Activated T-helper 17 cell treated with anti-CD3 and anti-CD28 coated beads, Interleukin-2, amount 50 U/mL, for 72 hours (primary cell): ENCODE results near the gene TMTC2. TPM values are rescaled to one million over a fixed set of nuclear protein-coding genes. Genes with fewer than 3 reads are reported as not detected.

Experiments
- ATAC-seq: fragments of 150-1000 bp; cut with Tn5 transposase; replicated peaks from 2 replicates; pipeline ENCODE4 v1.10.0; 2021; ENCODE audit warnings: mild to moderate bottlenecking, moderate library complexity
- H3K27ac Mint-ChIP-seq: one replicate; pipeline ENCODE4 v1.8.0; 2022; ENCODE audit warnings: mixed read lengths
- H3K27me3 Mint-ChIP-seq: one replicate; pipeline ENCODE4 v1.8.0; 2022; ENCODE audit warnings: mixed read lengths
- H3K36me3 Mint-ChIP-seq: one replicate; pipeline ENCODE4 v1.8.0; 2022; ENCODE audit warnings: low read depth, mild to moderate bottlenecking, mixed read lengths
- H3K4me1 Mint-ChIP-seq: one replicate; pipeline ENCODE4 v1.8.0; 2022; ENCODE audit warnings: mixed read lengths
- H3K4me3 Mint-ChIP-seq: one replicate; pipeline ENCODE4 v1.8.0; 2022; ENCODE audit warnings: mild to moderate bottlenecking, mixed read lengths
- H3K9me3 Mint-ChIP-seq: one replicate; pipeline ENCODE4 v1.8.0; 2022; ENCODE audit warnings: mixed read lengths
- total RNA-seq, 2 donors: library from RNA; stranded (reverse); gene quantifications; one replicate each; pipeline ENCODE4 v1.2.3, GENCODE V29; 2022

The TMTC2 gene
- total RNA-seq, 2 donors from 2014 or later = 5.8 to 11.2 TPM

- H3K27ac Mint-ChIP-seq = no peak overlapping the region
These were observed 311.8 kb downstream of the TMTC2 start for GRCh38 chr12:82998509-82998908.

DNA sequence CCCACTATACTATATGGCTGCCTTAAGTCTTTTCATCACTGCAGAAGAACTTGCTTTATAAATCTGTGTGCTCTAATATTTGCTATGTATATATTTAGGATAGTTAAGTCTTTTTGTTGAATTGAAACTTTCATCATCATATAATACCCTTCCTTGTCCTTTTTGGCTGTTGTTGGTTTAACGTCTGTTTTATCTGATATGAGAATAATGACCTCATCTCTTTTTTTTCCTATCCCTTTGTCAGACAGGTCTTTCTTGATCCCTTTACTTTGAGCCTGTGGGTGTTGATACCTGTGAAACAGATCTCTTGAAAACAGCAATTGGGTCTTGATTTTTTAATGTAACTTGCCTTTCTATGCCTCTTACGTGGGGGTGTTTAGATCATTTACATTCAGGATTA is 316.3 kb downstream of the TMTC2 start:
- peaks cover 3% of the 10 kb centered on the region for H3K9me3 Mint-ChIP-seq

More at GRCh38 chr12:82998509-82998908, 311.8 kb downstream of the TMTC2 start:
- Mint-ChIP-seq H3K36me3 (no peaks in the 10 kb centered on the region), H3K27me3 (no peaks in the 10 kb centered on the region), H3K4me3 (no peak overlapping the region), H3K4me1 (no peaks in the 10 kb centered on the region), H3K9me3 (no peaks in the 10 kb centered on the region)
- ATAC-seq = no peak

GRCh38 chr12:83005534-83006197 is 319.0 kb downstream of the TMTC2 start:
- H3K4me3 Mint-ChIP-seq = no peak overlapping the region
- no peak overlapping the region for H3K27ac Mint-ChIP-seq

More for the DNA sequence above, 316.3 kb downstream of the TMTC2 start:
- Mint-ChIP-seq H3K4me3 (no peak overlapping the region), H3K27ac (no peak overlapping the region), H3K27me3 (no peaks in the 10 kb centered on the region), H3K4me1 (no peaks in the 10 kb centered on the region), H3K36me3 (peaks cover 9% of the 10 kb centered on the region)
- no peak for ATAC-seq

GRCh38 chr12:83008703-83009102 is 322.0 kb downstream of the TMTC2 start:
- no peak for ATAC-seq
- Mint-ChIP-seq H3K4me1 (no peaks in the 10 kb centered on the region), H3K9me3 (peaks cover 29% of the 10 kb centered on the region), H3K27me3 (no peaks in the 10 kb centered on the region), H3K36me3 (peaks cover 39% of the 10 kb centered on the region), H3K4me3 (no peak overlapping the region), H3K27ac (no peak overlapping the region)

More at GRCh38 chr12:83005534-83006197, 319.0 kb downstream of the TMTC2 start:
- no peak for ATAC-seq
- Mint-ChIP-seq H3K27me3 (no peaks in the 10 kb centered on the region), H3K9me3 (peaks cover 22% of the 10 kb centered on the region), H3K36me3 (peaks cover 33% of the 10 kb centered on the region), H3K4me1 (no peaks in the 10 kb centered on the region)

DNA sequence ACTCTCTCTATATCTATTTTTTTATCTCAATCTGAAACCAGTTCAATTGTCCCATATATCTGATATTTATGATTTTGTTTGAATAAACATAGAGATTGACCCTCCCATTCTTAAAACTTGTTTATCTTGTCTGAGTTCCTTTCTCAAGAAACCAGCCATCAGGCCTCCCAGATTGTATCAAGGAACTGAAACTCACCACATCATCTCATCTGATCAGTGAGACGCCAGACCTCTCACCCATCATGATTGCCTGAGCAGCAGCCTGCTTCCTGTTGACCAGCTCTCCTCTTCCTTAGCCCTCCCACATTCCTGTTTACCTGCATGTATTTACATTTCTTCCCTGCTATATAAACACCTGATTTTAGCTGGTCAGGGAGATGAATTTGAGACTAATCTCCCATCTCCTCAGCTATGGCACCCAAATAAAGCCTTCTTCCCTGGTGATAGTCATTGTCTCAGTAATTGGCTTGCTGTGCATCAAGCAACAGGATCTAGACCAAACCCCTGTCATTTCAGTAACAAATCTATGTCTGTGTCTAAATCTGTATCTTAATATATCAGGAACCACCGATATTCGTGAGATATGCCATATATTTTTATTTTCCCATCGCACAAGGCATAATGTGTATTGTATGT is 323.6 kb downstream of the TMTC2 start:
- Mint-ChIP-seq H3K36me3 (peaks cover 39% of the 10 kb centered on the region), H3K4me3 (no peak overlapping the region), H3K4me1 (no peaks in the 10 kb centered on the region), H3K9me3 (peaks cover 29% of the 10 kb centered on the region), H3K27ac (no peak overlapping the region), H3K27me3 (no peaks in the 10 kb centered on the region)
- ATAC-seq = no peak

DNA sequence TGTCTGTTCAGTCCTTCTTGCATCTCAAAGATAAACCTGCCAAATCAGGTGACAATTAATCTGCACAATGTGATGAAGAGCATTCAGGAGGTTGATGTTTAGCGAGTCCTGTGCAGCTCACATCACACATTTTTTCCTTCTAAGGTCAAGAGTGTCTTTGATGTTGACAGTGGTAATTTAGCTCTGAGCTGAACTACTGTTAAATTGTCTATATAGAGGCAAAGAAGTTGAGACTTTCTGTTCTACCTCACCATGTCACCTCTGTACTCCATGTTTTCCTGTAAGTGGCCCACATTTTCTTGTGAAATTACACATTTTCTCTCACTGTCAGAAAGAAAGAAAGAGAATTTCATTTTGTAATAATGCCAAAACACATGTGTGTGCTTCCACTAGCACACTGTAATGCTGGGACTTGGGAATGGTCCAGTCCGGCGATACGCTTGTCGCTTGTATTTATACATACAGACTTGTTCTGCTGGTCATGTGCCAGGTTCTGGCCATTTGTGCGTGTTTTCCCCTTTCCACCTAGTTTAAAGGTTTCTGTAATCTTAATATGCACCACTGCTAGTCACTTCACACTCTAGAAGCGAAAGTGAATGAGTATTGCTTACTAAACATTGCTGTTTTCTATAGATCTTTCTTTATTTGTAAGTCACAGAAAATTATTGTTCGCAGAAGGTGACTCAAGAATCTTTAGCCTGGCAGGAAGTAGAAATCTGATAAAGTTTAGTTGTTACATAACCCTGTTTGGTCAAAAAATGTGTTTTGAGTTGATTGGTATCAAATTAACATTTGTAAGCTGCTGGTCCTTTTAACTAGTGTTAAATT is 328.9 kb downstream of the TMTC2 start:
- Mint-ChIP-seq H3K4me1 (no peaks in the 10 kb centered on the region), H3K36me3 (peaks cover 7% of the 10 kb centered on the region), H3K27ac (no peak overlapping the region), H3K27me3 (no peaks in the 10 kb centered on the region), H3K9me3 (peaks cover 7% of the 10 kb centered on the region), H3K4me3 (no peak overlapping the region)
- peak; percentile 52 for ATAC-seq

DNA sequence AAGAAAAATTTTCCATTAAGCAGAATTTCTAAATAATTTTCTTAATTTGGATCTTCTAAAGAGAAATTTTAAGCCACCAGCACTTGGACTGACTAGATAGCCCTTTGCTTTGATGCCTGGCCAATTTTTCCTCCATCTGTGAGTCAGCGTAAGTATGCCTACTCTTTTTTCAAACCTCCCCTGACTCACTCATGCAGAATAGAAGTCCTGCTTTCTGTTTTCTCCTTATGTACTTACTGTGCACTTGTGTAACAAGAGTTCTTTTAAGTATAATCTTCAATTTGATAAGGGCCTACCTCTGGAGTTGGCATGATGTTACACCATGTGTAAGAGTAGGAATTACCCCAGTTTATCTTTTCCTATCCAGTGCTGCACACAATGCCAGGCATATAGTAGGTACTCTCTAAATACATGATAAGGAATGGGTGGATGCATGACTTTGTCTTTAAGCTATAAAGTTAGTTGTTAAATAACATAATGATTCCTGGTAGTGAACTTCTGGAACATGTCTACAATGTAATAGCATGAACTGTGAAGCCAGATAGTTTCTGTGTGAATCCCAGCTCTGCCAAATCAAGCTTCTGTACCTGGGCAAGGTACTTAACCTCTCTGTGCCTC is 329.6 kb downstream of the TMTC2 start:
- peak; percentile 37 for ATAC-seq

GRCh38 chr12:83016991-83017390 is 330.3 kb downstream of the TMTC2 start:
- H3K4me1 Mint-ChIP-seq = no peaks in the 10 kb centered on the region
- no peaks in the 10 kb centered on the region for H3K27me3 Mint-ChIP-seq
- no peaks in the 10 kb centered on the region for H3K36me3 Mint-ChIP-seq
- no peak overlapping the region for H3K27ac Mint-ChIP-seq
- no peak for ATAC-seq
- H3K9me3 Mint-ChIP-seq = no peaks in the 10 kb centered on the region
- no peak overlapping the region for H3K4me3 Mint-ChIP-seq

More for the DNA sequence above, 329.6 kb downstream of the TMTC2 start:
- Mint-ChIP-seq H3K4me3 (no peak overlapping the region), H3K27ac (no peak overlapping the region), H3K36me3 (peaks cover 4% of the 10 kb centered on the region), H3K27me3 (no peaks in the 10 kb centered on the region), H3K4me1 (no peaks in the 10 kb centered on the region), H3K9me3 (peaks cover 4% of the 10 kb centered on the region)

DNA sequence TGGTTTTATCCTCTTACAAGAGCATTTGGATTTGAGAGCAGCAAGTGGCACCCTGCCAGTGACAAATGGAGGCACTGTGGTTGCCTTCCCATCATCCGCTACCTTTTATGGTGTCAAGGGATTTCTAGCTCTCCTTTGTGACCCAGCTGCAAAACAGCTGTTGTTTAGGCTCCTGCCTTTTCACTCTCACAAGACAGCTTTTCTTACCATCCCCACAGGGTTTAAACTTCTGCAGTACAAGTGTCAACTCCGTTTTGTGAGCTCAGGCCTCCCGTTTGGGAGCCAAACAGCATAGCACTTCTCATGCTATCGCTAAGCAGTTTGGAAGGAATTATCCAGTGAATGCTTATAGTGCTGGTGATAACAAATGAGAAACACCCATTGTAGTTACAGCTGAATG is 331.4 kb downstream of the TMTC2 start:
- Mint-ChIP-seq H3K27ac (no peak overlapping the region), H3K27me3 (no peaks in the 10 kb centered on the region), H3K9me3 (no peaks in the 10 kb centered on the region), H3K36me3 (no peaks in the 10 kb centered on the region), H3K4me1 (no peaks in the 10 kb centered on the region), H3K4me3 (no peak overlapping the region)
- ATAC-seq = no peak

DNA sequence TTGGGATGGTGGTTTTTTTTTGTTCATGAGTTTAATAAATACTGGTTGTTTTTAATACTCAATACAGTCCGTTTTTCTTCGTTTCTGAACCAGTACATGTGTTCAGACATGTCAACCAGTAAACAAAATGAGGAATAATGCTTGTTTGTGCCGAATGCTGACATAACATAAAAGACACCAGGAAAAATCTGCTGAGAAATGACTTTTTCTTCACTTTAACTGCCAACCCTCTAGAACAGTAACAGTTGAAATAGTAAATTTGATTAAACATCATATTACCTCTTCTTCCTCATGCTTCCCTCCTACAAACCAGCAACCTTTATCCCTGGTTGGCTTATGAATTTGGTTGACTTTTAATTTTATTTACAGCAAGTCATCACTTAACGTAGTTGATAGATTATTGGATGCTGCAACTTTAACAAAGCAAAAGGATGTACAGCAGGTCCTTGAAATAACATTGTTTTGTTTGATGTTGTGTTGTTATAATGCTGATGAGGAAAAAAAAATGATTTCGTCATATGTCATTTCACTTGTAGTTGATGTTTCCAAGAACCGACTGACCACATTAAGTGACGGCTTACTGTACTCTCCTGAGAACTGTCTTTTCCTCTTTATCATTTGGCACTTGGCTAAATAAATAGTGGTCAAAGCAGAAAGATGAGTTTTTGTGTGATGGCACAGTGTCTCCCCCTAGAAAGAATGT is 340.5 kb downstream of the TMTC2 start:
- no peaks in the 10 kb centered on the region for H3K9me3 Mint-ChIP-seq
- H3K4me1 Mint-ChIP-seq = no peaks in the 10 kb centered on the region
- H3K27me3 Mint-ChIP-seq = no peaks in the 10 kb centered on the region
- no peak for ATAC-seq
- H3K36me3 Mint-ChIP-seq = no peaks in the 10 kb centered on the region
- no peak overlapping the region for H3K4me3 Mint-ChIP-seq
- H3K27ac Mint-ChIP-seq = no peak overlapping the region

DNA sequence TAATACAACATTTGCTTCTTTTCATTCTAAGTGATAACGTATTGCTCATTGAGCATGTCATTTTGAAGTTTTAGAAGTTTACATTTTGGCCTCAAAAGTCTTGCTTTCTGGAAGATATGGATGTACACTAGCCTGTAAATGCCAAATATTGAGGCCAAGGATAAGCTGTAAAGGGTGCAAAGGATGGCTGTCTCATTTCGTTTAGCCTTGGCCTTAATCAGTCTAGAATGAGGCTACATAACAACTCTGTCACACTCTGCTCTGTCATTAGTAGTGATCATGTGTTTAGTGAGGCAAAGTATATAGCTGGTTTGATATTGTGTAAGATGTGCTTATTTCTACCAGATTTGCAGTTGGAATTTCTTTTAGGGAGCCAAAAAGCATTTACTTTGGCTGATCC is 344.5 kb downstream of the TMTC2 start:
- H3K9me3 Mint-ChIP-seq = no peaks in the 10 kb centered on the region
- no peaks in the 10 kb centered on the region for H3K27me3 Mint-ChIP-seq
- no peaks in the 10 kb centered on the region for H3K4me1 Mint-ChIP-seq
- no peak overlapping the region for H3K4me3 Mint-ChIP-seq
- H3K36me3 Mint-ChIP-seq = no peaks in the 10 kb centered on the region
- no peak for ATAC-seq
- H3K27ac Mint-ChIP-seq = no peak overlapping the region

- Mint-ChIP-seq H3K4me1 (no peaks in the 10 kb centered on the region), H3K9me3 (no peaks in the 10 kb centered on the region), H3K27me3 (no peaks in the 10 kb centered on the region), H3K36me3 (no peaks in the 10 kb centered on the region), H3K4me3 (no peak overlapping the region), H3K27ac (no peak overlapping the region)
- no peak for ATAC-seq
These were observed 350.1 kb downstream of the TMTC2 start for GRCh38 chr12:83036847-83037246.

DNA sequence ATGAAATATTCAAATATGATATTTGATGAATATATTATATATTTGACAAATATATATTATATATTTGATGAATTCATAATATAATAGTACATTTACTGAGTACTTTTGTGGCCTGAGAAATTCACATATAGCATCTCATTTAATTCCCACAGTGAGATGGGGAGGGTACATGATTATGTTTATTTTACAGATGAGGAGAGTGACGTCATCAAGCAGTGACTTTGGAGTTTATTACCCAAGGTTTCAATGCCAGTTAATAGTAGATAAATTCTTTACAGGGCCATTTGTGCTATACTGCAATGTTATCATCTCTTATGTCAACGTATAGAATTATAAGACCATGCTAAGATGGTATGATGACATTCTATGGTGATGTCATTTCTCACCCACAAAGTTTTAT is 352.7 kb downstream of the TMTC2 start:
- Mint-ChIP-seq H3K4me3 (no peak overlapping the region), H3K36me3 (no peaks in the 10 kb centered on the region), H3K4me1 (no peaks in the 10 kb centered on the region), H3K27me3 (no peaks in the 10 kb centered on the region), H3K9me3 (no peaks in the 10 kb centered on the region), H3K27ac (no peak overlapping the region)
- ATAC-seq = no peak

GRCh38 chr12:83040339-83040738 is 353.6 kb downstream of the TMTC2 start:
- Mint-ChIP-seq H3K27ac (no peak overlapping the region), H3K27me3 (no peaks in the 10 kb centered on the region), H3K4me3 (no peak overlapping the region), H3K4me1 (no peaks in the 10 kb centered on the region), H3K36me3 (no peaks in the 10 kb centered on the region), H3K9me3 (no peaks in the 10 kb centered on the region)
- no peak for ATAC-seq
